HG03060 (cell line): ENCODE results near the gene CXCL9.
"Not testable (repeated sequence)": the region's sequence is repeated elsewhere in the genome, so short reads cannot be mapped to it uniquely, and the experiment has no call there.

Experiments used
- ATAC-seq: cut with Tn5 transposase; IDR thresholded peaks from one replicate; pipeline ENCODE4 v1.9.1; 2021; ENCODE audit warnings: low read depth, moderate number of reproducible peaks; ENCODE audit not compliant: unreplicated experiment

CXCL9 gene

GRCh38 chr4:75968084-75968483, 39.2 kb downstream of the CXCL9 start:
- ATAC-seq: no peak

GRCh38 chr4:75963558-75963957, 43.8 kb downstream of the CXCL9 start:
- no peak for ATAC-seq

- ATAC-seq: not testable (repeated sequence)
These were observed 45.2 kb downstream of the CXCL9 start for GRCh38 chr4:75962072-75962471.

- ATAC-seq: not testable (repeated sequence)
These were observed 48.8 kb downstream of the CXCL9 start for GRCh38 chr4:75958546-75958945.

GRCh38 chr4:75954811-75955210, 52.5 kb downstream of the CXCL9 start:
- not testable (repeated sequence) for ATAC-seq

- ATAC-seq: no peak
These were observed 53.8 kb downstream of the CXCL9 start for GRCh38 chr4:75953509-75953908.
